HG03135 (cell line): ENCODE results near the gene GRN.
"Not testable (repeated sequence)": the region's sequence is repeated elsewhere in the genome, so short reads cannot be mapped to it uniquely, and the experiment has no call there.

Experiments
- ATAC-seq: cut with Tn5 transposase; IDR thresholded peaks from one replicate; pipeline ENCODE4 v1.9.1; 2021; ENCODE audit warnings: mild to moderate bottlenecking, moderate library complexity; ENCODE audit not compliant: unreplicated experiment

The GRN gene

GRCh38 chr17:44379887-44380286, 34.8 kb downstream of the GRN start:
- no peak for ATAC-seq

GRCh38 chr17:44380767-44381166, 35.7 kb downstream of the GRN start:
- no peak for ATAC-seq

- ATAC-seq = no peak
These were observed 36.8 kb downstream of the GRN start for GRCh38 chr17:44381810-44382305.

GRCh38 chr17:44382917-44383316, 37.8 kb downstream of the GRN start:
- ATAC-seq = no peak

- no peak for ATAC-seq
These were observed 38.3 kb downstream of the GRN start for GRCh38 chr17:44383363-44383762.

- ATAC-seq = no peak
These were observed 38.8 kb downstream of the GRN start for GRCh38 chr17:44383861-44384260.

DNA sequence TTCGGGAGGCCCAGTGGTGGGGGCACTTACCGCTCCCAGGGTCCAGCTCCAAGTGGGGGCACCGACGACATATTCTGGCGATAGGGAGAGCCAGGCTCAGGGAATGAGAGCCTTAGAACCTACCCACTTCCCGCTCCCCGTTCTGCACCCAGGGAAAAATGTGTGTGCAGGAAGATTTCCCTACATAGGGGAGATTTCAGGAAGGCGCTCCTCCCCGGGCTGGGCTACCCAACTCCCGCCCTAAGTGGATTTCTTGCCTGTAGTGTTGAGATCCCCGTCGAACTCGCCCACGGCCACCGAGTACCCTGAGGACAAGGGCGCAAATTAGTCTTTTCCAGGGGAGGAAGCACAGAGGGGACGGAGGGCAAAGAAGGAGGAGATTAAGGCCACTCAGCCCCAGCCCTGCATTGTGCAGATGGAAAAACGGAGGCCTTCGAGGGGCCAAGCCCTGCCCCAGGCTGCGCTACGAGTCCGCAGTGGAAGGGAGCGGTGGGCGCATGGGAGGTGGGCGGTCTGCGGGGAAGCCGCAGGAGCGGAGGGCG, 39.2 kb downstream of the GRN start:
- no peak for ATAC-seq

DNA sequence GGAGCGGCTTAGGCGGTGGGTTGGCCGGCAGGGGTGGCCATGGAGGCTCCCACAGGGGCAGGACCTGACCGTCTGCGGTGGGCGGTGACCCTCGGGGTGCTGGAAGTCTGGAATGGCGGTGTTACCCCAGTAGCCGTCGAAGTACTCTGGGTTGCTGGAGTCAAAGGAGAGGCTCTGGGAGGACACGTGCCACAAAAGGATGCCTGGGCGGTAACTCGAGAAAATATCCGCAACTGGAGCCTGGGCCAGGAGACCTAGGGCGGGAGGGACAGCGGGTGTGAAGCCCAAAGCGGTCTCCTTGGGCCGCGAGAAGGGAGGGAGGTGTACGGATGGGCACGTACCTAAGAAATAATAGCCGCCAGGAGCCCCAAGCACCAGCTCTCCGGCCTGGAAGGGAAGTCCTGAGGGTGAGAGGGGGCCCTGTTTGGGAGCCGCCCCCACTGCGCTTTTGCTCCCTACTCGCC, 39.8 kb downstream of the GRN start:
- ATAC-seq = no peak

- no peak for ATAC-seq
These were observed 40.4 kb downstream of the GRN start for GRCh38 chr17:44385287-44386181.

- no peak for ATAC-seq
These were observed 41.1 kb downstream of the GRN start for GRCh38 chr17:44386182-44386525.

DNA sequence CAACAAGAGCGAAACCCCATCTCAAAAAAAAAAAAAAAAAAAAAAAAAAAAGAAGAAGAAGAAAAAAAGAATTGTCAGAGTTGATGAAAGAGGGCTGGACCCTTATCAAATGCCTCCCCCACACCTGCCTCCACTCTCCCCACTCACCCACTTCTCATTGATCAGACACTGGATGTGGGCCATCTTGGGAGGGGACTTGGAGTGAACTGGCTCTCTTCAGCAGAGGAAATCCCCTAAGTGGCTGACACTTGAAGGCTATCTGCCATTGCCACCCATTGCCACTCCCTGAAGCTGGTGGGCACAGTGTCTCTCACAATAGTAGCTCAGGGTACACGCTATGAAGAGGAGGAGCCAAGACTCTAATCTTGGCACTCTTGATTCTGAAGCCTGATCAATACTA, 42.7 kb downstream of the GRN start:
- ATAC-seq = no peak

DNA sequence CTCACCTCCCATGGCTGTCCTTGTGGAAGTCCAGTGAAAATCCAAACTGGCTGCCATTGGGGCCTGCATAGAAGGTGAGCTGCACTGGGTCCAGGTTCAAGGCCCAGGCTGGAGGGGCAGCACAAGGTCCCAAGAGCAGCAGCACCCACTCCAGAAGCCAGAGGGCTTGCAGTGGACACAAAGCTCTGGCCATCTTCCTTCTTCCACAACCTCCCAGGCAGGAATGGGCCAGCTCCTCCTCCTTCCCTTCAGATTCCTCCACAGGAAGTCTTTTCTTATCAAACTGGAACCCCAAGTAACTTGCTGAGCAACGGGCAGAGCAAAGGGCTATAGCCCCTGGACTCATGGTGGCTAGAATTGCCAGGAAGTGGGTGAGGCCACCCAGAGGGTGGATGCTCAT, 44.2 kb downstream of the GRN start, which contains the start of gene ITGA2B:
TSS of gene ITGA2B (minus strand) at position 369 of the 400 bp plus-strand sequence. CDS start at position 193, 176 bp downstream.
- no peak for ATAC-seq

DNA sequence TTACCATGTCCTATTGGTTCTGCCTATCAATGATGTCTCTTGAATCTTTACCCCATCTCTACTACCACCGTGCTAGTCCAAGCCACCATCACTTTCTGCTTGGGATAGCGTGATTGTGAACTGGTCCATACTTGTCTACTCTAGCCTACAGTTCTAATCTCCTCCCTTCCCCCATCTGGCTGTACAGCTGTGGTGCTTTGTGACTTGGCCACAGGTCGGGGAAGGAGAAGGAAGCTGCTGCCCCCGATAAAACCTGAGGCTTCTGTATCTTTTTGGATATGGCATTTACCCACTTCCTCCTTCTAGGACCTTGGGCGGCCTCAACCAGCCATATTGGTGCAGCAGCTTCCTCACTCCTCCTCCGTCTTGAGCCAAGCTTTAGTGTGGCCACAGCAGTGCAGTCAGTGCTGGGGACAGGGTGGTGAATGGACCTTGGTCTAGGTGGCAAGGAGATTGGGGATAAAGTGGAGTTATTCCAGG, 44.7 kb downstream of the GRN start:
- no peak for ATAC-seq

DNA sequence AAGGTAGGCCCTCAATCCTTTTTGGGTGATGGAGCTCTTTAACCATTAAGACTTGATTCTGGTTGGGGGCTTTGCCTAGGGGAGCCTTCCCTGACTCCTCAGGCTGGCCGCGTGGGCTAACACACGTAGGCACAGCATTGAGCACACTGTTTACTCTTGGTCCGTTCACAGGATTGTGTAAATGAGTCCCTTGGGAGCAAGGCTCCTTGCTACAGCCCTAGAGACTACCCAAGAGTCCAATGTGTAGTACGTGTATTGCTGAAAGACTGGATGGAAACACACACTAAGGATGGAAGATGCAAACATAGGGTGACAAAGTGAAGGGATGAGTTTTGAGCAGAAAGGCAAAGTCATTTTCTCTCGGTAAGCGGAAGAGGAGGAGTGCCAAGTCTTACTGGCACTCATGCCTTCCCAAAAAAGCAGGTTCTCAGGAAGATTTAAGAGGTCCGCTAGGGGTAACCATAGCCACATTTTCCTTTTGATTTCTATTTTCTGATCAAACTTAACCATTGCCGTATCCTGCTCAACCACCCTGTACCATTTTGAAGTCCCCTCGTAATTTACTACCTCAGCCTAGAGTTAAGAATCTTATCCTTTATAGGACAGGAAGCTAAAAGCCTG, 45.3 kb downstream of the GRN start:
- ATAC-seq = no peak

DNA sequence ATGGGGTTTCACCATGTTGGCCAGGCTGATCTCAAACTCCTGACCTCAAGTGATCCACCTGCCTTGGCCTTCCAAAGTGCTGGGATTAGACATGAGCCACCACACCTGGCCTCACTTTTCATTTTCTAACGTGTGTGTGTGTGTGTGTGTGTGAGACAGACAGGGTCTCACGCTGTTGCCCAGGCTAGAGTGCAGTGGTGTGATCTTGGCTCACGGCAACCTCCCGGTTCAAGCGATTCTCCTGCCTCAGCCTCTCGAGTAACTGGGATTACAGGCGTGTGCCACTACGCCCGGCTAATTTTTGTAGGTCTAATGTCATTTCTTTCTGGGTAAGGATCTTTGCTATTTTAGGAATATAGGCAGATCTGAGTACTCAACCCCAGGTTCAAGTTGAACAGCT, 49.0 kb downstream of the GRN start:
- ATAC-seq = not testable (repeated sequence)

GRCh38 chr17:44394833-44395232, 49.7 kb downstream of the GRN start:
- ATAC-seq = no peak

DNA sequence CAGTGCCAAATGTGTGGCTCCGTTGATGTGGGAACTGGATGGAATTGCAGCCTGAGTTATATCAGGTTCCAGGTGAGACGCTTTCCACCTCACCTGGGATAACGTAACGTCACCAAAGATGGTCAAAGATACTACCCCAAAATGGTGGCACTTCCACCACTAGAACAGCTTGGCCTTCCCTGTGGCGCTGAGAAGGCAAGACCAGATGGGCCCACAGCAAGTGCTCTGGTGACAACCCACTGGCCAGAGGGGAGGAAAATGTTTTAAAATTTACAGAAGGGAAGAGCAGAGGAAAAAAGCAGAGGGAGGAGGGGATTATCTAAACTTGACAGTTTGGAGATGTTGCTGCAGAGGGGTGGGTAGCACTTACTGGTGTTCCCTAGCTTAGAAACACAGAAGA, 51.8 kb downstream of the GRN start:
- no peak for ATAC-seq

- ATAC-seq = no peak
These were observed 52.7 kb downstream of the GRN start for GRCh38 chr17:44397479-44398440.

DNA sequence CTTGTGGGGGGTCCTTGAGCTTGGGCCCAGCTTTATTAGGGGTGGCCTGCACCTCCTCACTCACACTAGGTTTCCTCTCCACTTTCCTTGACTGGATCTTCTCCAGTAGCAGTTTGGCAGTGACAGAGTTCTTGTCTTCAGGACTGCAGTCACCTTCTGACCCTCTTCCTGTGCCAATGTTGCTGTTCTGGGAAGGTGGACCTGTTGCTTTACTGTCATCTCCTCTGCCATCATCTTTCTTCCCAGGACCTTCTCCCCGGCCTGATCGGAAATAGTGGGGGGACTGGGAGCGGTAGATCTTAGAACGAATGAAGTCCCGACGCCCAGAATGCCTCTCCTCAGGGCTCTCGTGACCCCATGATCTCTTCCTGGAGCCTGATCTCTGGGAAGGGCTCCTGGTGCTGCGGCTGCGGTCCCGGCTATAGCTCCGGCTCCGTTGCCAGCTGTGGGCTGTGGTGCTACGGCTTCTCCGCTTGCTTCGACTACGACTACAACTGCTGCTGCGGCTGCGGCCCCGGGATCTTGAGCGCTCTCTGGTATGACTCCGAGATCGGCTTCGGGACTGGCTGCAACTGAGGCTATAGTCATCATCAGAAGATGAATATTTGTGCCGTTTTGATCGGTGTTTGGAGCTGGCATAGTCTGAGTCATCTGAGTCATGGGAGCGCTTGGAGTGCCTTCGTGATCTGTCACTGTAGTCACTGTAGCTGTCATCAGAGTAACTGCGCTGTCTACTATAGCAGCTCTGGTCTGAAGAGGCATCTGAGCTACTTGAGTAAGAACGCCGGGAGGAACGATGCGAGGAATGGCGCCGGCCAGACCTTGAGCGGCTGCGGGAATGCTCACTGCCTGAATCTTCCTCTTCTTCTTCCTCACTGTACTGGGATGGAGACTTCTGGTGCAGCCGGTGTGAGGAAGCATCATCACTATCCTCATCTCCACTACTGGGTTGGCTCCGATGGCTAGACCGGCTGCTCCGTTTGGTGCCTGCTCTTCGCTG, 53.9 kb downstream of the GRN start:
- no peak for ATAC-seq
